H1 (cell line): ENCODE measurements around the gene VRK3. TPM values are rescaled to one million over a fixed set of nuclear protein-coding genes. Genes with fewer than 3 reads are reported as not detected.

Experiments
- CTCF ChIA-PET: fragments of 300-600 bp; sonication (Branson Sonifier 250); formaldehyde crosslinking; loops from one replicate; lab custom pipeline; 2021; ENCODE audit not compliant: partially characterized antibody; lab: Charles Lee
- POLR2A ChIA-PET: fragments of 300-600 bp; sonication (Branson Sonifier 250); formaldehyde crosslinking; loops from one replicate; lab custom pipeline; 2021; ENCODE audit warnings: inconsistent platforms; ENCODE audit not compliant: partially characterized antibody; lab: Charles Lee
- DNase-seq, 2 experiments: peaks; one replicate each; pipeline versions ENCODE4 v3.0.0 to v3.0.0-alpha.2; 2010 to 2022; ENCODE audit warnings: low spot score in 2 of 2, low read depth in 1 of 2, mixed read lengths in 1 of 2
- FAIRE-seq: peaks from 2 replicates; lab custom pipeline; 2011; peaks lifted over from hg19 to GRCh38; lab: Jason Lieb, UNC
- H2AFZ ChIP-seq: 2 replicates; pipeline ENCODE4 v1.8.1; 2012; ENCODE audit warnings: low read length, inconsistent platforms
- H2AK5ac ChIP-seq: 2 replicates; pipeline ENCODE4 v1.6.1; 2013; ENCODE audit warnings: low read depth, low read length
- H2BK120ac ChIP-seq: replicated peaks from 2 replicates; pipeline ENCODE3; 2013; ENCODE audit warnings: low read depth, low read length, inconsistent platforms
- H2BK12ac ChIP-seq: 2 replicates; pipeline ENCODE4 v1.6.1; 2013; ENCODE audit warnings: low read depth, low read length
- H2BK15ac ChIP-seq: 2 replicates; pipeline ENCODE4 v1.6.1; 2013; ENCODE audit warnings: low read length
- H2BK20ac ChIP-seq: 2 replicates; pipeline ENCODE4 v1.6.1; 2013; ENCODE audit warnings: low read length
- H2BK5ac ChIP-seq: 2 replicates; pipeline ENCODE4 v1.6.1; 2013; ENCODE audit warnings: low read depth, low read length
- H3K14ac ChIP-seq: 2 replicates; pipeline ENCODE4 v1.6.1; 2013; ENCODE audit warnings: inconsistent platforms; ENCODE audit not compliant: insufficient read length
- H3K18ac ChIP-seq: 2 replicates; pipeline ENCODE4 v1.6.1; 2013; ENCODE audit warnings: low read length; ENCODE audit errors: extremely low read depth
- H3K23ac ChIP-seq: 2 replicates; pipeline ENCODE4 v1.6.1; 2013; ENCODE audit warnings: inconsistent platforms; ENCODE audit not compliant: insufficient read length
- H3K23me2 ChIP-seq: 2 replicates; pipeline ENCODE4 v1.6.1; 2013; ENCODE audit warnings: low read depth, low read length
- H3K27ac ChIP-seq: 2 replicates; pipeline ENCODE4 v1.6.1; 2011; ENCODE audit warnings: low read depth, low read length, inconsistent platforms
- H3K27me3 ChIP-seq, 4 experiments: replicated peaks in 1 of 4; 1 replicate in 1 of 4; 2 replicates in 3 of 4; pipeline versions ENCODE4 v1.6.1 to v1.8.1; 2011 to 2013; ENCODE audit warnings: low read length in 3 of 4, mild to moderate bottlenecking in 3 of 4, inconsistent platforms in 2 of 4, mixed read lengths in 2 of 4, moderate library complexity in 1 of 4; ENCODE audit not compliant: control insufficient read depth in 3 of 4, insufficient read depth in 3 of 4; ENCODE audit errors: extremely low read depth in 1 of 4
- H3K36me3 ChIP-seq, 4 experiments: 2 replicates each; pipeline versions ENCODE4 v1.6.1 to v1.8.1; 2011 to 2013; ENCODE audit warnings: mild to moderate bottlenecking in 4 of 4, low read length in 3 of 4, moderate library complexity in 2 of 4, control low read depth in 1 of 4, inconsistent platforms in 1 of 4; ENCODE audit not compliant: insufficient read depth in 4 of 4, control insufficient read depth in 2 of 4
- H3K4ac ChIP-seq: replicated peaks from 2 replicates; pipeline ENCODE3; 2013; ENCODE audit warnings: low read length, low read depth, mixed read lengths, inconsistent platforms; ENCODE audit not compliant: insufficient read length
- H3K4me1 ChIP-seq, 4 experiments: replicated peaks in 1 of 4; 1 replicate in 1 of 4; 2 replicates in 3 of 4; pipeline versions ENCODE4 v1.6.1 to v1.8.1; 2011 to 2013; ENCODE audit warnings: low read length in 3 of 4, inconsistent platforms in 2 of 4, mixed read lengths in 1 of 4; ENCODE audit not compliant: insufficient read depth in 4 of 4, control insufficient read depth in 3 of 4
- H3K4me2 ChIP-seq, 2 experiments: 2 replicates each; pipeline versions ENCODE4 v1.6.1 to v1.8.1; 2011 to 2013; ENCODE audit warnings: low read depth in 2 of 2, low read length in 2 of 2, control low read depth in 1 of 2, inconsistent platforms in 1 of 2, mild to moderate bottlenecking in 1 of 2; ENCODE audit not compliant: insufficient read depth in 1 of 2
- H3K4me3 ChIP-seq, 4 experiments: fragments of 200-600, 300-600 bp in 1 of 4; sonication (generic), shearing (Covaris generic), sonication (Bioruptor Twin) in 1 of 4; 2 replicates each; pipeline versions ENCODE4 v1.5.1 to v1.8.1; 2011 to 2016; ENCODE audit warnings: low read length in 4 of 4, low read depth in 3 of 4, control low read depth in 2 of 4, inconsistent platforms in 2 of 4, mild to moderate bottlenecking in 2 of 4, mixed read lengths in 1 of 4, moderate library complexity in 1 of 4; ENCODE audit not compliant: insufficient read depth in 2 of 4; ENCODE audit errors: extremely low read depth in 1 of 4
- H3K56ac ChIP-seq: replicated peaks from 2 replicates; pipeline ENCODE3; 2013; ENCODE audit warnings: low read depth, mild to moderate bottlenecking, mixed read lengths, low read length, inconsistent platforms; ENCODE audit not compliant: insufficient read length
- H3K79me1 ChIP-seq: 2 replicates; pipeline ENCODE4 v1.6.1; 2013; ENCODE audit warnings: low read depth, low read length, control low read depth
- H3K79me2 ChIP-seq, 2 experiments: 2 replicates each; pipeline versions ENCODE4 v1.6.1 to v1.8.1; 2012 to 2013; ENCODE audit warnings: low read length in 2 of 2, mild to moderate bottlenecking in 2 of 2, inconsistent platforms in 1 of 2; ENCODE audit not compliant: insufficient read depth in 2 of 2, control insufficient read depth in 1 of 2
- H3K9ac ChIP-seq, 4 experiments: replicated peaks in 1 of 4; 1 replicate in 1 of 4; 2 replicates in 3 of 4; pipeline versions ENCODE4 v1.6.1 to v1.8.1; 2011 to 2013; ENCODE audit warnings: low read depth in 3 of 4, low read length in 3 of 4, control low read depth in 2 of 4, mild to moderate bottlenecking in 2 of 4, moderate library complexity in 2 of 4, inconsistent platforms in 1 of 4; ENCODE audit errors: extremely low read depth in 1 of 4
- H3K9me3 ChIP-seq, 2 experiments: 2 replicates each; pipeline versions ENCODE4 v1.6.1 to v1.8.1; 2012 to 2013; ENCODE audit warnings: mild to moderate bottlenecking in 2 of 2, moderate library complexity in 2 of 2, control low read depth in 1 of 2, inconsistent platforms in 1 of 2, low read depth in 1 of 2, low read length in 1 of 2, mixed read lengths in 1 of 2; ENCODE audit not compliant: insufficient read depth in 2 of 2
- H4K20me1 ChIP-seq, 2 experiments: replicated peaks in 1 of 2; 2 replicates each; pipeline versions ENCODE3 to v1.8.1; 2011 to 2013; ENCODE audit warnings: inconsistent platforms in 2 of 2, low read length in 2 of 2, mild to moderate bottlenecking in 1 of 2; ENCODE audit not compliant: insufficient read depth in 2 of 2, control insufficient read depth in 1 of 2
- H4K5ac ChIP-seq: 2 replicates; pipeline ENCODE4 v1.6.1; 2013; ENCODE audit warnings: low read length, low read depth, mixed read lengths, inconsistent platforms; ENCODE audit not compliant: insufficient read length
- H4K8ac ChIP-seq: 2 replicates; pipeline ENCODE4 v1.8.0; 2013; ENCODE audit warnings: mild to moderate bottlenecking, moderate library complexity, low read length, inconsistent platforms; ENCODE audit not compliant: insufficient read depth; ENCODE audit errors: extremely low read depth
- H4K91ac ChIP-seq: replicated peaks from 2 replicates; pipeline ENCODE3; 2013; ENCODE audit warnings: low read length, mixed read lengths, inconsistent platforms; ENCODE audit not compliant: insufficient read length
- BRCA1 ChIP-seq: IDR thresholded peaks from 2 replicates; pipeline ENCODE4 v1.6.1; 2012; ENCODE audit warnings: low read depth, low read length, improper control_type of control experiment
- CHD1 ChIP-seq: IDR thresholded peaks from 2 replicates; pipeline ENCODE4 v1.6.1; 2012; ENCODE audit warnings: low read depth, low read length, improper control_type of control experiment
- CTBP2 ChIP-seq: IDR thresholded peaks from 2 replicates; pipeline ENCODE4 v1.7.0; 2011; ENCODE audit warnings: borderline replicate concordance, mild to moderate bottlenecking, moderate library complexity, mixed read lengths, low read length; ENCODE audit not compliant: insufficient read depth, insufficient read length
- EGR1 ChIP-seq: IDR thresholded peaks from 2 replicates; pipeline ENCODE4 v1.6.1; 2011; ENCODE audit warnings: low read depth, low read length, borderline replicate concordance
- EZH2 ChIP-seq: fragments of 200-600 bp; sonication (generic); IDR thresholded peaks from 2 replicates; pipeline ENCODE4 v1.7.1; 2012; ENCODE audit warnings: low read depth, mild to moderate bottlenecking, moderate library complexity, low read length, inconsistent platforms; ENCODE audit not compliant: severe bottlenecking
- KDM5A ChIP-seq: fragments of 200-600 bp; IDR thresholded peaks from 2 replicates; pipeline ENCODE4 v1.7.1; 2012; ENCODE audit warnings: mild to moderate bottlenecking, low read length, inconsistent platforms, mixed read lengths
- MAX ChIP-seq: IDR thresholded peaks from 2 replicates; pipeline ENCODE4 v1.6.1; 2012; ENCODE audit warnings: inconsistent platforms
- NRF1 ChIP-seq: IDR thresholded peaks from 2 replicates; pipeline ENCODE4 v1.6.1; 2011; ENCODE audit warnings: mild to moderate bottlenecking, low read depth, low read length, improper control_type of control experiment
- RNF2 ChIP-seq: fragments of 200-900, 300-1000 bp; sonication (generic); IDR thresholded peaks from 2 replicates; pipeline ENCODE4 v1.7.1; 2016; ENCODE audit warnings: borderline replicate concordance, low read depth, mild to moderate bottlenecking, antibody characterized with exemption, low read length; ENCODE audit not compliant: poor library complexity, severe bottlenecking; ENCODE audit errors: missing control alignments
- SIRT6 ChIP-seq: IDR thresholded peaks from one replicate; pipeline ENCODE4 v1.7.1; 2012; ENCODE audit warnings: low read length, inconsistent platforms
- SP4 ChIP-seq: IDR thresholded peaks from 2 replicates; pipeline ENCODE4 v1.6.1; 2012; ENCODE audit warnings: low read length, inconsistent platforms
- USF2 ChIP-seq: IDR thresholded peaks from 2 replicates; pipeline ENCODE4 v1.6.1; 2011; ENCODE audit warnings: low read length, improper control_type of control experiment
- WGBS, 2 experiments: shearing (Covaris generic) in 1 of 2; methylation state at CpG; one replicate each; pipeline versions ENCODE4 v1.1.6 to v1.1.7; 2013 to 2015; ENCODE audit warnings: low lambda C conversion rate in 2 of 2, mixed read lengths in 2 of 2, inconsistent platforms in 1 of 2, low coverage in 1 of 2, missing lambda C conversion rate in 1 of 2; ENCODE audit not compliant: insufficient replicate concordance in 2 of 2, insufficient coverage in 1 of 2, insufficient read length in 1 of 2; ENCODE audit errors: extremely low coverage in 1 of 2, missing lambda C conversion rate in 1 of 2; 5-methylcytosine and 5-hydroxymethylcytosine counted together
- polyA plus RNA-seq, 7 experiments: library from polyadenylated mRNA; depleted of rRNA in 3 of 7; stranded (reverse) in 5 of 7; unstranded in 2 of 7; fragments of >200 nt in 5 of 7; fragments of 200-250 nt in 2 of 7; gene quantifications; 1 replicate in 5 of 7; 2 replicates in 1 of 7; 4 replicates in 1 of 7; pipeline versions ENCODE4 v1.2.1 to v1.2.3, GENCODE V29; 2011 to 2013; ENCODE audit warnings: missing spikeins in 2 of 7, mixed read lengths in 2 of 7
- total RNA-seq: library from RNA; stranded (reverse); fragmentation: NEBNext Ultra II Directional; extraction: Animal tissue kit (Norgen Biotek cat#: 25700); gene quantifications from 2 replicates; pipeline ENCODE4 v1.2.1, GENCODE V29; 2021

VRK3 gene
- total and polyA plus RNA-seq, 2 of the 8 experiments (the other 6 are each of a cell fraction or from before 2014, with no cell fraction given) = 21.3 to 36.1 TPM

GRCh38 chr19:50016225-50016807, 8.9 kb downstream of the VRK3 start:
- Histone ChIP-seq H2BK5ac (no peak overlapping the region), H3K36me3 (peaks cover 0 to 16% (median 9%) of the 10 kb centered on the region in 4 experiments; a peak in 4 of 8 replicates), H3K9me3 (no peaks in the 10 kb centered on the region), H2AK5ac (no peak overlapping the region), H2AFZ (no peak overlapping the region), H2BK12ac (no peak overlapping the region), H3K27me3 (no peaks in the 10 kb centered on the region), H2BK15ac (no peak overlapping the region), H4K91ac (no peak overlapping the region), H3K18ac (no peak overlapping the region), H3K27ac (no peak overlapping the region), H4K5ac (no peak overlapping the region), H3K4ac (no peak overlapping the region), H3K4me1 (no peaks in the 10 kb centered on the region), H3K23me2 (no peaks in the 10 kb centered on the region), H2BK120ac (no peak overlapping the region), H3K79me1 (no peaks in the 10 kb centered on the region; the same call in 1 of the 2 replicates), H3K9ac (no peak overlapping the region; a peak in 1 of 7 replicates), H2BK20ac (no peak overlapping the region), H4K20me1 (peaks cover 0 to under 1% of the 10 kb centered on the region in 2 experiments), H4K8ac (no peak overlapping the region), H3K56ac (no peak overlapping the region), H3K4me2 (no peak overlapping the region), H3K23ac (no peak overlapping the region), H3K4me3 (no peak overlapping the region), H3K14ac (no peak overlapping the region), H3K79me2 (no peaks in the 10 kb centered on the region)
- 86% methylated on average over 1 of the region's 1 CpG; no CpG with 5 or more reads in 1 of the 2 experiments for WGBS, 2 experiments
- FAIRE-seq = no peak
- DNase-seq = no peak
- ChIA-PET POLR2A (no interaction called here), CTCF (no interaction called here)
- TF ChIP-seq CHD1 (no peak), KDM5A (no peak), SP4 (no peak), CTBP2 (no peak), RNF2 (no peak), NRF1 (no peak), BRCA1 (no peak), MAX (no peak), EZH2 (no peak), EGR1 (no peak), SIRT6 (no peak), USF2 (no peak)
